Midbrain (tissue), 1 donor: Measurements from ENCODE around the gene ROBO1.
"Not testable (repeated sequence)": the region's sequence is repeated elsewhere in the genome, so short reads cannot be mapped to it uniquely, and the experiment has no call there.

Source experiments
- DNase-seq: peaks from one replicate; lab custom pipeline; 2025; lab: John Stamatoyannopoulos, UW

The ROBO1 gene

GRCh38 chr3:78911394-78911793 is 856.4 kb downstream of the ROBO1 start:
- DNase-seq = no peak

- DNase-seq = no peak
Observed at GRCh38 chr3:78908236-78908635, 859.6 kb downstream of the ROBO1 start.

DNA sequence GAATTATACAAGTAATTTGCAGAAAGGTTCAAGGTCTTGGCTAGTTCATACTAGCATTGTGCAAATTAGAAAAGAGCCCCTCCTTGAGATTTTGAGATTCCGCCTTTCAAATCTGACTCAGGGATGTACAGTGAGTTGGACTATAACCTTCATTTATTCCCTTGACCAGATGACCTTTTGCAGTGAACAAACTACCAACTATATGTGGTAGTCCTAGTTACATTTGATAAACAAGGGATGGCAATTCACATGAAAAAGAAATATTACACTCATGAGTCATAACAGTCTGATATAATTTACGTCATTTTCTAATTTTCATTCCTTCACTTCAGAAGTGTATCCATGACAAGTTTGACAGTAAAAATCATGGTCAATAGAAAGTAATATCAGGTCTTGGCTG is 860.4 kb downstream of the ROBO1 start:
- DNase-seq = no peak

- DNase-seq = no peak
Observed at GRCh38 chr3:78906930-78907329, 860.9 kb downstream of the ROBO1 start.

- DNase-seq = no peak
Observed at GRCh38 chr3:78906245-78906644, 861.6 kb downstream of the ROBO1 start.

- DNase-seq = no peak
Observed at GRCh38 chr3:78905700-78906099, 862.1 kb downstream of the ROBO1 start.

DNA sequence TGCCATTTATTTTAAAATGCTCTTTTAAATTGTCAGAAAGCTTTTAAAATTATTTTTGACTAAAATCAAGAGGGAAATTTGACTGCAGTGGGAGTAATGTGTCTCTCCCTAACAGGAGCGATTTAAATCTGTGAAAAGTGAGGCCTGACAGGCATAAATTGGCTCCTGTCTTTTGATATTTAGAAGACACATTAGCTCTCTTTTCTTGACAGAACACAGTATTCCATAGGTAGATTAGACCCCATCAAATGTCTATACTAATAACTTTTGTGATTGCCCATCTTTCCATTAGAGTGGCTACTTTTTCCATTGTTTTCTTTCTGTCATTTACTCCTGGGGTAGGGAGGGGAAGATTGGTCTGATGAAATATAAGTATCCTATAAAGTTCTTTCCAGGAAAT is 866.3 kb downstream of the ROBO1 start:
- DNase-seq = no peak

- no peak for DNase-seq
Observed at GRCh38 chr3:78900880-78901279, 866.9 kb downstream of the ROBO1 start.

- no peak for DNase-seq
Observed at GRCh38 chr3:78900426-78900825, 867.4 kb downstream of the ROBO1 start.

GRCh38 chr3:78895528-78895927 is 872.3 kb downstream of the ROBO1 start:
- DNase-seq = no peak

GRCh38 chr3:78894787-78895186 is 873.0 kb downstream of the ROBO1 start:
- DNase-seq = no peak

DNA sequence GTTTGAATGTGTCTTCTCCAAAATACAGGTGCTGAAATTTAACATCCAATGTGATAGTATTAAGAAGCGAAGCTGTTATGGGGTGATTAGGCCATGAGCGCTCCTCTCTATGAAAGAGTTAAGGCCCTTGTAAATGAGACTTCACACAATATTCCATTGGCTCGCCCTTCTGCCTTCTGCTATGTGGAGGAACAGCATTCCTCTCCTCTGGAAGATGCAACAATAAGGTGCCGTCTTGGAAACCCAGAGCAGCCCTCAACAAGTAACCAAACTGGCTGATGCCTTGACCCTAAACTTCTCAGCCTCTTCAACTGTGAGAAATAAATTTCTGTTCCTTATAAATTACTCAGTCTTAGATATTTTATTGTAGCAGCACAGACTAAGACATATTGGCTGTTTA is 874.6 kb downstream of the ROBO1 start:
- no peak for DNase-seq

DNA sequence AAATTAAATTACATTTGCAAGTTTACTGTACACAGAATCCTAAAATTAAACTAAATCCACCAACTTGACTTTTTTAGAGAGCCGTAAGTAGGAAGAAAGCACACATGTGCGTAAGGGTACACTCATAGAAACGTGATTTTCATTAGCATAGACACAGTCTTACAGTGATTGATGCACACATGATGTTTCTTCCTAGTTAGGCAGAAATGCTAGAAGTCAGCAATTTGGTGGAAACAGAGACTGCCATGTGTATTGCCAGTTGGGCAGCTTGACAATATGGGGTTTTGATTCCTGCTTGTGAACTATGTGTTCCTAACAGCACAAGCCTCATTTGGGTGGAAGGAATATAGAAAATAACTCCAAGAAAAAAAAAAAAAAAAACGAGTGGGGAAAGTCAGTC is 878.5 kb downstream of the ROBO1 start:
- DNase-seq = no peak

- DNase-seq = no peak
Observed at GRCh38 chr3:78888635-78889034, 879.2 kb downstream of the ROBO1 start.

- no peak for DNase-seq
Observed at GRCh38 chr3:78887547-78888011, 880.2 kb downstream of the ROBO1 start.

DNA sequence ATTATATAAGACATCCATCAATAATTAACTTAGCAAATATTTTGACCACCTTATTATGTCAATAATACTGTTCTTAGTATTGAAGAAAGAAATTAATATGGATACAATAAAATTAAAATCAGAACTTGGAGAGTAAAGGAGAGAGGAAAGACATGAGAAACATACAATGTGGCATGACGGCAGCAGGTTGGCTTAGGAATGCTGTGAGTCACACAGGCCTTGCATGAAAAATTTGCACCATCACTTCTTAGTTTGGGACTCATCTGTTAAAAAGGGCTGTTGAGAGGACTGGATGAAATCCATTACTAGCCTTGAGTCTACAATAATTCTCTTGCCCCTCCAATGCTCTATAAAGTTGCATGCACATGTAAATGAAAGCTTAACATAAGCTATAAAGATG is 880.8 kb downstream of the ROBO1 start:
- DNase-seq = no peak

DNA sequence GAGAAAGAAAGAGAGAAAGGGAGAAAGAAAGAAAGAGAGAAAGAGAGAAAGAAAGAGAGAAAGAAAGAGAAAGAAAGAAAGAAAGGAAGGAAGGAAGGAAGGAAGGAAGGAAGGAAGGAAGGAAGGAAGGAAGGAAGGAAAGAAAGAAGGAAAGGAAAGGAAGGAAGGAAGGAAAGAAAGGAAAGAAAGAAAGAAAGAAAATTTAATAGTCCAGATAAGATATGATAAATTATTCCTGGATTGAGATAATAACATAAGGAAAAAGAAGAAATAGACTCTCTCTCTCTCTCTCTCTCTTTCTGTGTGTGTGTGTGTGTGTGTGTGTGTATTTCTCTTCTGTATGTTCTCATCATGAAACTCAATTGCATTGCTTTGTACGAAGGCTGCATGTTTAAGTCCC is 883.2 kb downstream of the ROBO1 start:
- DNase-seq = not testable (repeated sequence)

- DNase-seq = no peak
Observed at GRCh38 chr3:78882251-78882650, 885.5 kb downstream of the ROBO1 start.

- DNase-seq = no peak
Observed at GRCh38 chr3:78881501-78881900, 886.3 kb downstream of the ROBO1 start.

DNA sequence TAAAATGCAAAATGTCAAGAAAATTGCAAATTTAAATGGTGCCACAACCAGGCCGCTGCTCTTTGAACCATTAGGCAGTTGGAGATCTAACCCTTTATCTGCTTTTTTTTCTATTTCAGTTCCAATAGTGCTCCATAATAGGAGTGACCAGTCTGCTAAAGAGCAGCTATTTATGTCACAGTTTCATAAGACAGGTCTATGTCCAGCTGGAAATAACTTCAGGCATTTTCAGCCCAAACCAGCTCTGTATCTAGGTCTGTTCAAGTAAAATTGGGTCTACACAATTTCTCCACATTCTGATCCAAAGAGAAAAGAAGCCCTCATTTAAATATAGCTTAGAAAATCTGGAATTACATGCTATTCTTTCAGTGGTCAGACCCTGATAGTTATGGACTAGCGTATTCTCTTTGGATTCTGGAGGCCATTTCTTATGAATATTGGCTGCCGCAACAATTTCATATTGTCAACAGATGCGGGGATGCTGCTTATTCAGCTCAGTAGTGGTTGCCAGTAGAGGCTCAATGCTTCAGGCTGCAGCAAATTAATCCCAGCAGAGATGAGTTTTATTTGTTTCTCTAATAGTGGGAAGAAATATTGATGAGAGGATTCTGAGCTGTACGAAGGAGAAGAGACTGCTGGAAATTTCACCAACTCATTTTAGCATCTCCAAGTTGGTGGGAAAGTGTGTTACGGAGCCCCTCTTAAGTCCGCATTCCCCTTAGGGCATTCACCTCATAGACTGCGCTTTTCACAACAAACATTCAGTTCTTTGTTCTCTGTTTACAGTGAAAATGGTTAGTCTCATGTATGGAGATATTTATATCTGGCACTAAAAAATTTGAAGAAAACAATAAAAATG is 887.0 kb downstream of the ROBO1 start:
- peak; percentile 64 for DNase-seq

DNA sequence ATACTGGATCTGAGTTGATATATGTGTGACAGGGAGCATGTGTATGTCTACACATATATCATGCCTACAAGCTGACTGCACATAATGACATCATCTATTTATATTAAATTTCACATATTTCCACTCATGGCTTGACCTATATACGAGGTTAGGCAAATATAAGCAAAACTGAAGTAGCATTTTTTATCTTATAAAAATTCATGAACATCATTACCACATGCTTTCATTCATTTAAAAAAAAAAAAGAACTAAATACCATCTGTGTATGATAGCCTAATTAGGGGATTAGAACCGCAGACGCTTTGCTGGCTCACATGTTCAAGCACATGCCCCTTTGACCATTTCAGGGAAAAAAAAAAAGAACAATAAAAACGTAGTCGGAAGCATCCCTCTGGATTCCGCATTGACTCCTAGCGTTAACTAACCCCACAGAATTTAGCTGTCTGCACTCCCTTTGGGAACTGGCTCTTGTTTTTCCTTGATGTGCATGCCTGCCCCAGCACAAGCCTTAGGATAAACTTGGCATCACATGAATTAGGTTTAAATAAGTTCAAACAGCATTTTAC is 888.4 kb downstream of the ROBO1 start:
- no peak for DNase-seq

- DNase-seq = no peak
Observed at GRCh38 chr3:78878789-78879188, 889.0 kb downstream of the ROBO1 start.

- DNase-seq = no peak
Observed at GRCh38 chr3:78878011-78878410, 889.8 kb downstream of the ROBO1 start.

- no peak for DNase-seq
Observed at GRCh38 chr3:78875851-78876250, 891.9 kb downstream of the ROBO1 start.
